ENCODE measurements around the gene CAPN1.
A peak's percentile ranks its signal among the peaks of the same experiment; 100 is the strongest.

The CAPN1 gene

DNA sequence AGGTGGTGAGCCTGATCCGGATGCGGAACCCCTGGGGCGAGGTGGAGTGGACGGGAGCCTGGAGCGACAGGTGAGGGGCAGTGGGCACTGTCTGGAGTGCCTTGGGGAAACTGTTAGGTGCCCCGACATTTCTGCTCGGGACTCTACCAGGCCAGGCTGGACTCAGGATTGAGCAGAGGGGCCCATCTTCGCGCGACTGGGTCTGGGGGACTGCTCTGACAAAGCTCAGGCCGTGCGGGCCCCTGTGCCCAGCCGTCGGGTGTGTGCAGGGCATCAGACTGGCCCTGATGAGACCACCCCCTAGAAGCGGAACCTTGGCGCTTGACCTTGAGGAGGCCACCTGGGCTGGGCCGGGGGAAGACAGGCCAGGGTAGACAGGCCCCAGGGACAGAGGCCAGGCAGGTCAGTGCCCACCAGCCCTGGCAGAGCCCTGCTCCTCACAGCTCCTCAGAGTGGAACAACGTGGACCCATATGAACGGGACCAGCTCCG, 6.3 kb downstream of the CAPN1 start:
- in situ Hi-C loops (cut with HindIII; ENCODE audit: low sequenced_read_pairs): no loop called here

DNA sequence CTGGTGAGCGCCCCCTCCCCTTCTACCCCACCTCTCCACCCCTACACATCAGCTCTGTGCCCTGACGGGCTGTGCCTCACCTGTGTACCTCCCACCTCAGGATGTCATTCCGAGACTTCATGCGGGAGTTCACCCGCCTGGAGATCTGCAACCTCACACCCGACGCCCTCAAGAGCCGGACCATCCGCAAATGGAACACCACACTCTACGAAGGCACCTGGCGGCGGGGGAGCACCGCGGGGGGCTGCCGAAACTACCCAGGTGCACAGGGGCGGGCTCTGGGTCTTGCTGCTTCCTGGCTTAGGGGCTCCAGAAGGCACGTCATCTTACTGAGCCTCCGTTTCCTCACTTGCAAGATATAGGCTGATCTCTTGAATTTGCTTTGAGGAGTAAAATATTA, 6.8 kb downstream of the CAPN1 start:
- in situ Hi-C loops (cut with HindIII; ENCODE audit: low sequenced_read_pairs): no loop called here

More for the DNA sequence above, 6.3 kb downstream of the CAPN1 start:
- TF ChIP-seq, protein P1, sequence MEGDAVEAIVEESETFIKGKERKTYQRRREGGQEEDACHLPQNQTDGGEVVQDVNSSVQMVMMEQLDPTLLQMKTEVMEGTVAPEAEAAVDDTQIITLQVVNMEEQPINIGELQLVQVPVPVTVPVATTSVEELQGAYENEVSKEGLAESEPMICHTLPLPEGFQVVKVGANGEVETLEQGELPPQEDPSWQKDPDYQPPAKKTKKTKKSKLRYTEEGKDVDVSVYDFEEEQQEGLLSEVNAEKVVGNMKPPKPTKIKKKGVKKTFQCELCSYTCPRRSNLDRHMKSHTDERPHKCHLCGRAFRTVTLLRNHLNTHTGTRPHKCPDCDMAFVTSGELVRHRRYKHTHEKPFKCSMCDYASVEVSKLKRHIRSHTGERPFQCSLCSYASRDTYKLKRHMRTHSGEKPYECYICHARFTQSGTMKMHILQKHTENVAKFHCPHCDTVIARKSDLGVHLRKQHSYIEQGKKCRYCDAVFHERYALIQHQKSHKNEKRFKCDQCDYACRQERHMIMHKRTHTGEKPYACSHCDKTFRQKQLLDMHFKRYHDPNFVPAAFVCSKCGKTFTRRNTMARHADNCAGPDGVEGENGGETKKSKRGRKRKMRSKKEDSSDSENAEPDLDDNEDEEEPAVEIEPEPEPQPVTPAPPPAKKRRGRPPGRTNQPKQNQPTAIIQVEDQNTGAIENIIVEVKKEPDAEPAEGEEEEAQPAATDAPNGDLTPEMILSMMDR (IDR thresholded peaks at IDR 0.05; ENCODE audit: low read depth, low read length): no peak
- no peak overlapping the region for H3K4me3 ChIP-seq (ENCODE audit: low read depth, low read length)
- no peak for DNase-seq (ENCODE audit: low read depth, low spot score)

DNA sequence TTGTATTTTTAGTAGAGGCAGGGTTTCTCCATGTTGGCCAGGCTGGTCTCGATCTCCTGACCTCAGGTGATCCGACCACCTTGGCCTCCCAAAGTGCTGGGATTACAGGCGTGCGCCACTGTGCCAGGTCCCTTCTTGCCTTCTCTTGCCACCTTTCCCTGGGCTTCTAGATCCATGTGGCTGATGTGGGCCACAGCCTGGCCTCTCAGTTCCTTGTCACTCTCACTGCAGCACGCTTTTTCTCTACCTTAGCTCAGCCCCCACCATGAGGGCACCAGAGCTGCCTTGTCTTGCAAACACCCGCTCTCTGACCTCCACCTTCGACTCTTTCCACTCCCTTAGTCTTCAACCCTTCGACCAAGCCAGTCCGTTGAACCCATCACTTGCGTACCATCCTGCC, 7.5 kb downstream of the CAPN1 start:
- H3K4me3 ChIP-seq (ENCODE audit: low read depth, low read length): no peak overlapping the region
- no peak for DNase-seq (ENCODE audit: low read depth, low spot score)
- TF ChIP-seq, protein P1 (IDR thresholded peaks at IDR 0.05; ENCODE audit: low read depth, low read length): no peak
- in situ Hi-C loops (cut with HindIII; ENCODE audit: low sequenced_read_pairs): no loop called here

More for the DNA sequence above, 6.8 kb downstream of the CAPN1 start:
- DNase-seq (ENCODE audit: low read depth, low spot score): no peak
- H3K4me3 ChIP-seq (ENCODE audit: low read depth, low read length): no peak overlapping the region
- TF ChIP-seq, protein P1 (IDR thresholded peaks at IDR 0.05; ENCODE audit: low read depth, low read length): no peak

DNA sequence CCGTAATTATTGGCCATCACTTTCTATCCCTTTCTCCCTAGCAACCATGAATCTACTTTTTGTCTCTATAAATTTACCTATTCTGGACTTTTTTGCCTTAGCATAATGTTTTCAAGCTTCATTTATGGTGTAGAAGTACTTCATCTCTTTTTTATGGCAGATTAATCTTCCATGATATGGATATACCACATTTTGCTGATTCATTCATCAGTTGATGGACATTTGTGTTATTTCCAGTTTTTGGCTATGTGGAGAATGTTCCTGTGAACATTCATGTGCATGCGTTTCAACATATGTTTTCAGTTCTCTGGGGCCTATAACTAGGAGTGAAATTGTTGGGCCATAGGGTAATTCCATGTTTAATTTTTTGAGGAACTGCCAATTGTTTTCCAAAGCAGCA, 12.8 kb downstream of the CAPN1 start:
- no peak overlapping the region for H3K4me3 ChIP-seq (ENCODE audit: low read depth, low read length)
- TF ChIP-seq, protein P1 (IDR thresholded peaks at IDR 0.05; ENCODE audit: low read depth, low read length): no peak
- in situ Hi-C loops (cut with HindIII; ENCODE audit: low sequenced_read_pairs): no loop called here
- DNase-seq (ENCODE audit: low read depth, low spot score): no peak

DNA sequence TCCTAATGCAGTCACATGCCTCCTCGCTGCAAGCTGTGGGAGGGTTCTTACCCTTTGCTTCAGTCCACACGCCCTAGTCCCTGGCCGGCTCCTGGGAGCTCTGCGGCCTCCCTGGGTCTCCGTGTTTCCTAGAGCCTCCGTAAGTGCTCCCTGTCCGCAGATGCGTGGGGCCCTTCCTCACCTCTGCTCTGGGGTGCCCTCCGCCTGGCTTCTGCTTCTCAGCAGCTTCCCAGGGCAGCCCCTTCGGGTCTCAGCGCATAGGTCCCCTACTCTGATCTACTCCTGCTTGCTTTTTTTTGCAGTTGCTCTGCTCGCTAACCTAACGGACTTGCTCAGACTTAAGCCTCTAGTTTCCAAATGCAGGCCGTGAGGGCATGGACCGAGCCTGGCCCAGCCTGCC, 22.4 kb downstream of the CAPN1 start:
- TF ChIP-seq, protein P1 (IDR thresholded peaks at IDR 0.05; ENCODE audit: low read depth, low read length): no peak
- in situ Hi-C loops (cut with HindIII; ENCODE audit: low sequenced_read_pairs): no loop called here
- H3K4me3 ChIP-seq (ENCODE audit: low read depth, low read length): no peak overlapping the region
- DNase-seq (ENCODE audit: low read depth, low spot score): no peak

DNA sequence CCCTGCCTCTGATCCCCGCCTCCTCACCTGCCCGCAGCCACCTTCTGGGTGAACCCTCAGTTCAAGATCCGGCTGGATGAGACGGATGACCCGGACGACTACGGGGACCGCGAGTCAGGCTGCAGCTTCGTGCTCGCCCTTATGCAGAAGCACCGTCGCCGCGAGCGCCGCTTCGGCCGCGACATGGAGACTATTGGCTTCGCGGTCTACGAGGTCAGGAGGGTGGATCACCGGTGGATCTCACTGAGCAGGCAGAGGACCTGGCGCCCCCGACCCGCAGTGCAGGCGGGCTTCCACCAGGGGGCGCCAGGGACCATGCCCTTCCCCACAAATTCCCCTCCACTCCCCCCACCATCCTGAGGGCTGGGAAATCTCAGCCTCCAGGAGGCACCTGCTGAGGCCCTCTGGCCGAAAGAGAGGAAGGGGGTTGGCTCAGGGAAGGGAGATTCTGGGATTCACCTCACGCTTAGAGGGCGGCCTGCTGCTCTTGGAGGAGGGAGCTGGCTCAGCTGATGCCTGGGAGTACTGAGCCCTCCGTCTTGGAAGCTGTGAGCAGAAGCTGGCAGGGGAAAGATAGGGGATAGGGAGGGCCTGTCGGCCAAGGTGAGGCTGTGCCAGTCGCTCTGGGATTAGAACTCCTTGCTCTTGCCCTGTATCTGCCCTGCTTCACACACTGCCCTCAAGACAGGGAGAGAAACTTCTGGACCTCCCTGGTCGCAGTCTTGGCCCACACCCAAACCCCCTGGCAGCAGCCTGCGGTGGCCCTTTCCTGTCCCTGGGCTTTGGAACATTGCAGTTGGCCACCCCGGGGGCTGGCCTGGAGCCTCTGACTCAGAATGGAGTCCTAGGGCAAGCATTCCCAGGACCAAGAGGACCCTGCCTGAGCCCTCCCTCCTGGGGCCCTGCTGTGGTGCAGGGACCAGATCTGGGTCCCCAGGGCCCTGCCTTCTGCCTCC, 23.2 kb downstream of the CAPN1 start:
- no peak overlapping the region for H3K4me3 ChIP-seq (ENCODE audit: low read depth, low read length)
- in situ Hi-C loops (cut with HindIII; ENCODE audit: low sequenced_read_pairs): no loop called here
- peak; percentile 41 for DNase-seq (ENCODE audit: low read depth, low spot score)

More for the DNA sequence above, 23.2 kb downstream of the CAPN1 start:
- TF ChIP-seq, protein P1 (IDR thresholded peaks at IDR 0.05; ENCODE audit: low read depth, low read length): peak; percentile 96
